ENCODE measurements around the gene DACT2.
"Not testable (repeated sequence)": the region's sequence is repeated elsewhere in the genome, so short reads cannot be mapped to it uniquely, and the experiment has no call there.

Gene DACT2

DNA sequence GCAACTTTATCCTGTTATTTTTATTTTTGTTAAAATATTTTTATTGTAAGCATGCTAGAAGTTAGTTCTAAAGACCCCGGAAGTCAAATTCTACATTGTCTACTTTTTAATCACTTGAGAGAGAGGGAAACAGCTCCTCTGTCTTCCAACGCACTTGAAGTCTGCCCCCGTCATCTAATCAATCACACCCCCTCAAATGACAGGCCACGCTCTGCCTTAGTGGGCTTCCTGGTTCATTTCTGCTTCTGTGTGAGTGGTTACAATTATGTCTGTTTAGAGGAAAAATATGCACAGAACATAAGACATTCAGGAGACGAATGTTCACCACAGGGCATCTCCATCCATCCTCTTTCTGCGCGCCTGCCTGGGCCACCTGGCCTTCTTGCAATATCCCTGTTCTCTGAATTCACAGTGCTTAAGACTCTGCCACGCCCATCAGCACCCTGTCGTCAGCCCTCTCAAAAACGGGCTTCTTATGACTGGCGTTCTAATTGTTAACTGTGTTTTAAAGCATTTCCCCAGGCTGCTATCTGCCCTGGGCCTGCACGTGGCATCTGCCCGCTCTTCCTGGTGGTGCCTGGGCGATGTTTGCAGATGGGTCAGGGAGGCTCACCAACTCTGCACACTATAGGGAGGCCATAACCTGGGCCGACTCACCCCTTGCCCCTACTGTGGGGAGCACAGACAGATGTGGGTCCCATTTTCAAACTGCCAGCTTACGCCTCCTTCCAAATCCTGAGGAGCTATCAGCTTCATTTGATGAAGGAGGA lies 15.4 kb downstream of the DACT2 start:
- no peak for DNase-seq (ENCODE audit: low read depth)

- DNase-seq (ENCODE audit: low read depth) = no peak
Observed at GRCh38 chr6:168302534-168302933, 17.0 kb downstream of the DACT2 start.

GRCh38 chr6:168301648-168302398 lies 17.8 kb downstream of the DACT2 start:
- no peak for DNase-seq (ENCODE audit: low read depth)

DNA sequence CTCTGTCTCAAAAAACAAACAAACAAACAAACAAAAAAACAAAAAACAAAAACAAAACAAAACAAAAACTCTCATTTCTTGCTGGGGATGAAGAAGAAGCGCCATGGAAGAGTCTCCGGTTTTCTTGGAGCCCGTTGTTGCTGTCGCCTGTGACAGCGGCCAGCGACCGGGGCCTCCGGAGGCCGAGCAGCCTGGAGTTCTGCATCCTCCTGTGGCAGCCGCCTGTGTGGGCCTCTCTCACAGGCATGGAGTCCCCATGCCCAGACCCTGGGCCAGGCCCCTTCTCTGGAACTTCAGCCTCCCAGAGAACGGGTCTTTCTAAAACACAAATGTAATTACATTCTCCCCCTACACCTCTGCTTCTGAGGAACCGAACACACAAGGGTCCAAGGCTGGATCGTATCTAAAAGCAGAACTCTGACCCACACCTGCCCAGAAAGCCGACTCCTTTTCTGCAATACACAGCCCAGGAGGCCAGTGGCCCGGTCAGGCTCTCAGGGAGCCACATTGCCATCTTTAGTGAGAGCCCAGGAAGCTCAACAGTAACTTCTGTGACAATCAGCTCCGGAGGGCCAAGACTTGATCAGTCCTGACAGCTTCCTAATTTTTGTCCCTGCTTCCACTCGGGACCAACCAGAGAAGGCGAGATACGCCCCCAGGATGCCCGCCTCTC lies 18.5 kb downstream of the DACT2 start:
- no peak for DNase-seq (ENCODE audit: low read depth)

- no peak for DNase-seq (ENCODE audit: low read depth)
Observed at GRCh38 chr6:168299541-168300511, 19.8 kb downstream of the DACT2 start.

DNA sequence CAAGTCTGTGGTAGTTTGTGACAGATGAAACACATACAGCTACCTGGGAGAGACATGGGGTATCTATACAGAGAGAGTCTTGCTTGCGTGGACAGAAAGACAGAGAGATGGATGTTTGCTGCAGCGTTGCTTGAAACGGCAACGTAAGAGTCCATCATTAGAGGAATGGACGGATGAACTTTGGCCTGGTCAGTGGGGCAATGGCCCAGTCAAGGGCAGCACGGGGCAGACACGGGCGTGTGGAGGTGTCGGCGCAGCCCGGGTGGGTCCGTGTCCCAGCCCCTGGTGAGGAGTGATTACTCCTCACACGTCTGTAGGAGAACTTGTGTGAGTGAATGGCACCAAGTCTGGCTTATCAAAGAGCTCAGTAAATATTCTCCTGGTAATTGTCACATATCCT lies 21.9 kb downstream of the DACT2 start:
- DNase-seq (ENCODE audit: low read depth) = no peak

- no peak for DNase-seq (ENCODE audit: low read depth)
Observed at GRCh38 chr6:168294901-168295300, 24.7 kb downstream of the DACT2 start.

GRCh38 chr6:168293636-168294530 lies 25.7 kb downstream of the DACT2 start:
- no peak for DNase-seq (ENCODE audit: low read depth)

DNA sequence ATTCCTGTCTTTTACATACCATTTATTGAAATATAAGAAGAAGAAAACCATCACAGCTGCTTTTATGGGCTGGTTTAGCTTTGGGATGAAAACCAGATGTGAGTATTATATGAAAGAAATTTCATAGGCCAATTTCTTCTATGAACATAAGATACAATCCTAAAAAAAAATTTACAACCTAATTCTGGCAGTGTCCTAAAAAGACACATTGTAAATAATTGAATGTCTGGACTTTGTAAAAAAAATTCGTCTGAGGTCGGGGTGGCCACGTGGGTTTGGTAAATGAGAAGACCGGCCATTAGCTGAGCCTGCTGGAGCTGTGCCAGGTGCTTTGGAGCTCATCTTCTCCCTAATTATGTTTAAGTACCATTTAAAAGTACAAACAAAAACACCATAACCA lies 26.8 kb downstream of the DACT2 start:
- no peak for DNase-seq (ENCODE audit: low read depth)

- no peak for DNase-seq (ENCODE audit: low read depth)
Observed at GRCh38 chr6:168291450-168291849, 28.1 kb downstream of the DACT2 start.

- DNase-seq (ENCODE audit: low read depth) = no peak
Observed at GRCh38 chr6:168290095-168290494, 29.5 kb downstream of the DACT2 start.

GRCh38 chr6:168289571-168289962 lies 30.0 kb downstream of the DACT2 start:
- DNase-seq (ENCODE audit: low read depth) = no peak

DNA sequence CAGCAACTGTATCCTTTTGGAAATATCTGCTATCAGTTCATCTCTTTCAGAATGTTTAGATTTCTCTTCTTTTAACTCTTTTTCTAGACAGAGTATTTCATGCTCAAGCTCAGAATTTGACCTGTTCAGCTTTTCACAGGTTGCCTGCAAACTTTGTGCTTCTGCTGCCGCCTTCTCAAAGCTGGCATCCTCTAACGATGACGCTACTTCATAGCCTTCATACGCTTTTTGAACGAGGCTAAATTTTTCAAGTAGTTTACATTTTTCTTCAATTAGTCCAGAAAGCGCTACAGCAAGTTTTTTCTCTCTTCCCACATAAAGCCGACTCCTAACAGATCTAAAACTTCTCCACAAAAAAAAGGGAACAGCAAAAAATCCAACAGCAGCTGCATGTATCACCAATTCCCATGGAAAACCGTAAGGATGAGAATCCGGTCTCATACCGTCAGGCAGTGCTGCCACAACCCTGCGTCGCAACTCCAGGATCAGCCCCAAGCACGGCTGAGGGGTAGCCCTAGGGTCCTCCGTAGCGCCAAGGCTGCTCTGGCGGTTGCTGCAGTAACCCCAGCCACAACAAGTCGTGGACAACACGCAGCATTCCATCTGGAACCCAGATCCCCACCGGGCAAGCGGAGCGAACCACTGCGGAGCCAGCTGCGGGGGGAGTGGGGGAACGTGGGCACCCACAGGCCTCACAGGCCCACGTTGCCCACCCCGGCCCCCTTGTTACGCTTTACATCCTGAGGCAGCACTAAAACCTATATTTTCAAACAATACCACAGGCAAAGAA lies 30.6 kb downstream of the DACT2 start:
- no peak for DNase-seq (ENCODE audit: low read depth)

DNA sequence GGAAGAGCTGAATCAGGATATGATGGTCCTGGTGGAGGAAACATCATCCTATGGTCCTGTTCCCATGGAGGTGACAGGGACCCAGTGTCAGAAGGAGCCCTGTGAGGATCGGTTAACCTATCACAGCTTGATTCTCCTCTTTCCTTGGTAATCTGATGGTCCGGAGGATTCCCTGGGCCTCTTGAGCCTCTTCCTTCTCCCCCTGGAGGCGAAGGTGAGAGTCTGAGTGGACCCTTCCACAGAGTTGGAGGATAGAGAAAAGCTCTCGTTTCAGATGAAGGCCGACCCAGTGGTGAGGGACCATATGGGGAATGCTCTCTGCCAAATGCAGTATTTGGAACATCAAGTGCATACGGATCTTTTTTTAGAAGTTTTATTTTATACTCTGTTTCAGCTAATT lies 32.1 kb downstream of the DACT2 start:
- DNase-seq (ENCODE audit: low read depth) = not testable (repeated sequence)

DNA sequence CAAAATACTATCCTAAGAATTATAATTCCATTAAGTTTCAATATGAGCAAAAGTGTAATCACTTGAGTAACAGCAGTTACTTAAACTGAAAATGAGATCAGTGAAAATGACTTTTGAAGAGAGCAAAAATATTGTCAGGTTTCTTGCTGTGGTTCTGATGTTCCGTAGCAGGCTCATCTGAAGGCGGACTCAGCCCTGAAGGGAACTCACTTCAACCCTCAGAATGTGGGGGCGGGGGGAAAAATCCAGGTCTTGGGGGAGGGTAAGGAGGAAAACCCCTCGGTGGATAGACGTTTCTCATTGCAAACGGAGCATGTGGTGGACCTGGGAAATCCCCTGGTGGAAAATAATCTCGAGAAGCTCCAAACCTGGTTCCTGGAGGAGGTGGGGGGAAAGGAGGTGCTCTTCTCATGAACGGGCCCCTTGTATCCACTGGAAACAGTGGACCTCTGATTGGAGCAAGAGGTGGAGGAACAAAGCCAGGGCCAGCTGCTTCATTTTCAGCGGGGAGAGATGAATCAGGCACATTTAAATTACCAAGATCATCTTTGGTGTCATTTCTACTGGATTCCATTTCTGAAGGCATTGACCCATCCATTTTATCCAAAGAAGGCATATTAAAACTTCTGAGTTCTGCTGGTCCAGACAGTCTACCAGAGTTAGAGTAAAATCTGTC lies 32.7 kb downstream of the DACT2 start:
- DNase-seq (ENCODE audit: low read depth) = not testable (repeated sequence)

GRCh38 chr6:168286116-168286515 lies 33.5 kb downstream of the DACT2 start:
- DNase-seq (ENCODE audit: low read depth) = no peak

DNA sequence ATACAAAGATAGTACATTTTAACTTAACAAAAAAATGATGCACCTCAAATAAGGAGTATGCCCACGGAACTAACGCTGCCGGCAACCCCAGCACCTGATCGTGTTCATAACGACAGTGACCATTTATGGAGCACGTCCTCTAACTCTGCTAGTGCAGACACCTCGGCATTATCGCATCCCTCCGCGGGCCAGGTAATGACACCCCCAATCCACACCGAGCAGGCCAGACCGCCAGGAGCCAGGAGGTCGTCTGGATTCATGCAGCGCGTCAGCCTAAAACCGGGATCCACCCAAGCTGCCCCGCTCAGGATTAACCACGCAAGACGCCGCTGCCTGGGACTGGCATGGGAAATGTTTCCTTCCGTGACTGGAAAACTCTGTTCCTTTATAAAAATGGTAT lies 34.1 kb downstream of the DACT2 start:
- no peak for DNase-seq (ENCODE audit: low read depth)

- DNase-seq (ENCODE audit: low read depth) = no peak
Observed at GRCh38 chr6:168284187-168284586, 35.4 kb downstream of the DACT2 start.

GRCh38 chr6:168283686-168284025 lies 35.9 kb downstream of the DACT2 start:
- no peak for DNase-seq (ENCODE audit: low read depth)
